GM23338 (cell line): ENCODE results near the gene GPRC5C. TPM values are rescaled to one million over a fixed set of nuclear protein-coding genes. Genes with fewer than 3 reads are reported as not detected.
A peak's percentile ranks its signal among the peaks of the same experiment; 100 is the strongest.

Source experiments
- ATAC-seq: fragments of 200-7000 bp; cut with Tn5 transposase; 3 replicates; pipeline ENCODE4 v1.9.1; 2020
- DNase-seq: peaks from one replicate; pipeline ENCODE4 v3.0.0-alpha.2; 2015; ENCODE audit warnings: low spot score
- H2AFZ ChIP-seq: fragments of 200-600 bp; sonication (generic); 2 replicates; pipeline ENCODE4 v1.8.0; 2016; ENCODE audit warnings: antibody characterized with exemption, mild to moderate bottlenecking, moderate library complexity
- H3F3A ChIP-seq: fragments of 200-600 bp; sonication (generic); replicated peaks from 2 replicates; pipeline ENCODE4 v1.8.0; 2017; ENCODE audit warnings: antibody characterized with exemption, mixed run types, low read depth
- H3K27ac ChIP-seq: fragments of 200-600 bp; sonication (generic); 2 replicates; pipeline ENCODE4 v1.6.1; 2016; ENCODE audit warnings: low read depth
- H3K27me3 ChIP-seq: fragments of 200-600 bp; sonication (generic); 2 replicates; pipeline ENCODE4 v1.8.0; 2016; ENCODE audit warnings: mild to moderate bottlenecking, mixed run types, moderate library complexity; ENCODE audit not compliant: insufficient read depth
- H3K36me3 ChIP-seq: fragments of 200-600 bp; sonication (generic); 2 replicates; pipeline ENCODE4 v1.8.0; 2016; ENCODE audit warnings: mild to moderate bottlenecking; ENCODE audit not compliant: insufficient read depth
- H3K4me1 ChIP-seq: fragments of 200-600 bp; sonication (generic); 2 replicates; pipeline ENCODE4 v1.8.0; 2016; ENCODE audit warnings: mild to moderate bottlenecking, moderate library complexity; ENCODE audit not compliant: insufficient read depth
- H3K4me2 ChIP-seq: fragments of 200-600 bp; sonication (generic); 2 replicates; pipeline ENCODE4 v1.7.1; 2017; ENCODE audit warnings: mixed run types
- H3K4me3 ChIP-seq: fragments of 200-600 bp; sonication (generic); 2 replicates; pipeline ENCODE4 v1.6.1; 2016; ENCODE audit warnings: mixed run types
- H3K79me2 ChIP-seq: fragments of 200-600 bp; sonication (generic); replicated peaks from 2 replicates; pipeline ENCODE4 v1.8.0; 2017; ENCODE audit warnings: mild to moderate bottlenecking; ENCODE audit not compliant: insufficient read depth
- H3K9me2 ChIP-seq: fragments of 200-600 bp; sonication (generic); 2 replicates; pipeline ENCODE4 v1.8.0; 2017; ENCODE audit not compliant: insufficient read depth
- H4K20me1 ChIP-seq: fragments of 200-600 bp; sonication (generic); replicated peaks from 2 replicates; pipeline ENCODE4 v1.8.0; 2017; ENCODE audit warnings: mild to moderate bottlenecking; ENCODE audit not compliant: insufficient read depth
- H3K27ac Mint-ChIP-seq: 2 replicates; pipeline ENCODE4 v1.8.0; 2020; ENCODE audit warnings: inconsistent platforms, mild to moderate bottlenecking, moderate library complexity, mixed read lengths
- H3K27me3 Mint-ChIP-seq: 3 replicates; pipeline ENCODE4 v1.8.0; 2022; ENCODE audit warnings: low read depth, mild to moderate bottlenecking, moderate library complexity, mixed read lengths, inconsistent platforms; ENCODE audit not compliant: insufficient read depth, poor library complexity
- H3K36me3 Mint-ChIP-seq: 3 replicates; pipeline ENCODE4 v1.8.0; 2021; ENCODE audit warnings: low read depth, mild to moderate bottlenecking, inconsistent platforms, moderate library complexity, mixed read lengths
- H3K4me1 Mint-ChIP-seq: 3 replicates; pipeline ENCODE4 v1.8.0; 2020; ENCODE audit warnings: mild to moderate bottlenecking, inconsistent platforms, mixed read lengths
- H3K4me3 Mint-ChIP-seq: 3 replicates; pipeline ENCODE4 v1.8.0; 2021; ENCODE audit warnings: moderate library complexity, mild to moderate bottlenecking, inconsistent platforms, mixed read lengths
- H3K9me3 Mint-ChIP-seq: 3 replicates; pipeline ENCODE4 v1.8.0; 2020; ENCODE audit warnings: moderate library complexity, mild to moderate bottlenecking, inconsistent platforms, mixed read lengths
- EZH2phosphoT487 ChIP-seq: fragments of 200-600 bp; sonication (generic); IDR thresholded peaks from one replicate; pipeline ENCODE4 v1.8.1; 2018; ENCODE audit warnings: antibody characterized with exemption; ENCODE audit not compliant: unreplicated experiment
- NANOG ChIP-seq: IDR thresholded peaks from 2 replicates; pipeline ENCODE4 v1.6.1; 2016; ENCODE audit warnings: antibody characterized with exemption, borderline replicate concordance
- STAT1 ChIP-seq: IDR thresholded peaks from one replicate; pipeline ENCODE4 v1.6.1; 2016; ENCODE audit warnings: antibody characterized with exemption; ENCODE audit not compliant: unreplicated experiment
- polyA plus RNA-seq: library from polyadenylated mRNA; unstranded; fragments of >200 nt; fragmentation: Nextera tagmentation; extraction: Ambion mirVana; gene quantifications from 2 replicates; pipeline ENCODE4 v1.2.1, GENCODE V29; 2016
- total RNA-seq: library from RNA; depleted of rRNA; stranded (reverse); fragments of >200 nt; shearing (Covaris generic); gene quantifications from 2 replicates; pipeline ENCODE4 v1.2.3, GENCODE V29; 2014
- TF ChIP-seq, protein P1 (sequence below): fragments of 250-450 bp; sonication (Bioruptor Pico); IDR thresholded peaks from 2 replicates; pipeline ENCODE4 v1.5.0; 2020; ENCODE audit warnings: mild to moderate bottlenecking, moderate library complexity
- TF ChIP-seq, protein P2 (sequence below): IDR thresholded peaks from one replicate; pipeline ENCODE4 v1.6.1; 2018; ENCODE audit warnings: antibody characterized with exemption; ENCODE audit not compliant: unreplicated experiment

Gene GPRC5C
- total and polyA plus RNA-seq, 2 experiments from 2014 or later, result 9.0 to 22.4 TPM

DNA sequence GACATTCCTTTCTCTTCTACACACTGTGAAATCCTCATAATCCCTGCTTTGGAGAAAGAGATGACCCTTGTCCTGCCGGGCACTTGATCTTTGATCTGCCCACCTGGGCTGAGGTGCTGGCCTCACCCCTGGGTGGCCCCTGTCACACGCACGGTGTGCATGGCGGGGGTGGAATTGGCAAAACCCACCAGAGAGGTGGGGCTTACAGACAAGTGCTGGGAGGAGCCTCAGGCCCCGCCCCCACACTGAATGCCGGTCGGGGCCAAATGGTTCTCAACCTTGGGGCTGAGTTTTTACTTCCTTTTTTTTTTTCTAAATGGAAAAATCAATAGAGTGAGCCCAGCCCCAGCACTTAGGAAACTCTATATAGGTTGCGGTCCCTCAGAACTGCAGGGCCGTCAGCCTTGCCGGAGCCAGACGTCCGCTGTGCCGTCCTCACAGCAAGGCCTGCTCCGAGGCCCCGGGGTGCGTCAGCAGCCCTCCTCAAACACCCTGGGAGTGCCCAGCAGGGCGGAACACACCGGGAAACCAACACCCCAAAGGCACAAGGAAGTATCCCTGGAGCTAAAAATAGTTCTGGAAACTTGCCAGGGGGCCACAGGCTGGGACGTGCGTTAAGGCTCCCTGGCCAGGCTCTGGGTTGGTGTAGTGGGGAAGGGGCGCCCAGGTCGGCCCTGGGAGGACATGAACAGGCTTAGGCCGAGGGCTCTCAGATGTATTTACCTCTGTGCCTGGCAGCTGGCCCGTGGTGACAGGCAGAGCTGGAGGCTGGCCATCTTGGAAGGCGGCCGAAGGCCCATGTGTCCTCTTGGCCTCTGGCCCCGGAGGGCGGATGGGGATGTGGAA, 11.0 kb downstream of the GPRC5C start (continued):
- TF ChIP-seq, protein P1, sequence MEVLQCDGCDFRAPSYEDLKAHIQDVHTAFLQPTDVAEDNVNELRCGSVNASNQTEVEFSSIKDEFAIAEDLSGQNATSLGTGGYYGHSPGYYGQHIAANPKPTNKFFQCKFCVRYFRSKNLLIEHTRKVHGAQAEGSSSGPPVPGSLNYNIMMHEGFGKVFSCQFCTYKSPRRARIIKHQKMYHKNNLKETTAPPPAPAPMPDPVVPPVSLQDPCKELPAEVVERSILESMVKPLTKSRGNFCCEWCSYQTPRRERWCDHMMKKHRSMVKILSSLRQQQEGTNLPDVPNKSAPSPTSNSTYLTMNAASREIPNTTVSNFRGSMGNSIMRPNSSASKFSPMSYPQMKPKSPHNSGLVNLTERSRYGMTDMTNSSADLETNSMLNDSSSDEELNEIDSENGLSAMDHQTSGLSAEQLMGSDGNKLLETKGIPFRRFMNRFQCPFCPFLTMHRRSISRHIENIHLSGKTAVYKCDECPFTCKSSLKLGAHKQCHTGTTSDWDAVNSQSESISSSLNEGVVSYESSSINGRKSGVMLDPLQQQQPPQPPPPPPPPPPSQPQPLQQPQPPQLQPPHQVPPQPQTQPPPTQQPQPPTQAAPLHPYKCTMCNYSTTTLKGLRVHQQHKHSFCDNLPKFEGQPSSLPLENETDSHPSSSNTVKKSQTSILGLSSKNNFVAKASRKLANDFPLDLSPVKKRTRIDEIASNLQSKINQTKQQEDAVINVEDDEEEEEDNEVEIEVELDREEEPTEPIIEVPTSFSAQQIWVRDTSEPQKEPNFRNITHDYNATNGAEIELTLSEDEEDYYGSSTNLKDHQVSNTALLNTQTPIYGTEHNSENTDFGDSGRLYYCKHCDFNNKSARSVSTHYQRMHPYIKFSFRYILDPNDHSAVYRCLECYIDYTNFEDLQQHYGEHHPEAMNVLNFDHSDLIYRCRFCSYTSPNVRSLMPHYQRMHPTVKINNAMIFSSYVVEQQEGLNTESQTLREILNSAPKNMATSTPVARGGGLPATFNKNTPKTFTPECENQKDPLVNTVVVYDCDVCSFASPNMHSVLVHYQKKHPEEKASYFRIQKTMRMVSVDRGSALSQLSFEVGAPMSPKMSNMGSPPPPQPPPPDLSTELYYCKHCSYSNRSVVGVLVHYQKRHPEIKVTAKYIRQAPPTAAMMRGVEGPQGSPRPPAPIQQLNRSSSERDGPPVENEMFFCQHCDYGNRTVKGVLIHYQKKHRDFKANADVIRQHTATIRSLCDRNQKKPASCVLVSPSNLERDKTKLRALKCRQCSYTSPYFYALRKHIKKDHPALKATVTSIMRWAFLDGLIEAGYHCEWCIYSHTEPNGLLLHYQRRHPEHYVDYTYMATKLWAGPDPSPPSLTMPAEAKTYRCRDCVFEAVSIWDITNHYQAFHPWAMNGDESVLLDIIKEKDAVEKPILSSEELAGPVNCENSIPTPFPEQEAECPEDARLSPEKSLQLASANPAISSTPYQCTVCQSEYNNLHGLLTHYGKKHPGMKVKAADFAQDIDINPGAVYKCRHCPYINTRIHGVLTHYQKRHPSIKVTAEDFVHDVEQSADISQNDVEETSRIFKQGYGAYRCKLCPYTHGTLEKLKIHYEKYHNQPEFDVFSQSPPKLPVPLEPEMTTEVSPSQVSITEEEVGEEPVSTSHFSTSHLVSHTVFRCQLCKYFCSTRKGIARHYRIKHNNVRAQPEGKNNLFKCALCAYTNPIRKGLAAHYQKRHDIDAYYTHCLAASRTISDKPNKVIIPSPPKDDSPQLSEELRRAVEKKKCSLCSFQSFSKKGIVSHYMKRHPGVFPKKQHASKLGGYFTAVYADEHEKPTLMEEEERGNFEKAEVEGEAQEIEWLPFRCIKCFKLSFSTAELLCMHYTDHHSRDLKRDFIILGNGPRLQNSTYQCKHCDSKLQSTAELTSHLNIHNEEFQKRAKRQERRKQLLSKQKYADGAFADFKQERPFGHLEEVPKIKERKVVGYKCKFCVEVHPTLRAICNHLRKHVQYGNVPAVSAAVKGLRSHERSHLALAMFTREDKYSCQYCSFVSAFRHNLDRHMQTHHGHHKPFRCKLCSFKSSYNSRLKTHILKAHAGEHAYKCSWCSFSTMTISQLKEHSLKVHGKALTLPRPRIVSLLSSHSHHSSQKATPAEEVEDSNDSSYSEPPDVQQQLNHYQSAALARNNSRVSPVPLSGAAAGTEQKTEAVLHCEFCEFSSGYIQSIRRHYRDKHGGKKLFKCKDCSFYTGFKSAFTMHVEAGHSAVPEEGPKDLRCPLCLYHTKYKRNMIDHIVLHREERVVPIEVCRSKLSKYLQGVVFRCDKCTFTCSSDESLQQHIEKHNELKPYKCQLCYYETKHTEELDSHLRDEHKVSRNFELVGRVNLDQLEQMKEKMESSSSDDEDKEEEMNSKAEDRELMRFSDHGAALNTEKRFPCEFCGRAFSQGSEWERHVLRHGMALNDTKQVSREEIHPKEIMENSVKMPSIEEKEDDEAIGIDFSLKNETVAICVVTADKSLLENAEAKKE (CRISPR knock-in tag), result no peak
- TF ChIP-seq NANOG, result no peak
- TF ChIP-seq EZH2phosphoT487, result no peak
- no peak for TF ChIP-seq STAT1

DNA sequence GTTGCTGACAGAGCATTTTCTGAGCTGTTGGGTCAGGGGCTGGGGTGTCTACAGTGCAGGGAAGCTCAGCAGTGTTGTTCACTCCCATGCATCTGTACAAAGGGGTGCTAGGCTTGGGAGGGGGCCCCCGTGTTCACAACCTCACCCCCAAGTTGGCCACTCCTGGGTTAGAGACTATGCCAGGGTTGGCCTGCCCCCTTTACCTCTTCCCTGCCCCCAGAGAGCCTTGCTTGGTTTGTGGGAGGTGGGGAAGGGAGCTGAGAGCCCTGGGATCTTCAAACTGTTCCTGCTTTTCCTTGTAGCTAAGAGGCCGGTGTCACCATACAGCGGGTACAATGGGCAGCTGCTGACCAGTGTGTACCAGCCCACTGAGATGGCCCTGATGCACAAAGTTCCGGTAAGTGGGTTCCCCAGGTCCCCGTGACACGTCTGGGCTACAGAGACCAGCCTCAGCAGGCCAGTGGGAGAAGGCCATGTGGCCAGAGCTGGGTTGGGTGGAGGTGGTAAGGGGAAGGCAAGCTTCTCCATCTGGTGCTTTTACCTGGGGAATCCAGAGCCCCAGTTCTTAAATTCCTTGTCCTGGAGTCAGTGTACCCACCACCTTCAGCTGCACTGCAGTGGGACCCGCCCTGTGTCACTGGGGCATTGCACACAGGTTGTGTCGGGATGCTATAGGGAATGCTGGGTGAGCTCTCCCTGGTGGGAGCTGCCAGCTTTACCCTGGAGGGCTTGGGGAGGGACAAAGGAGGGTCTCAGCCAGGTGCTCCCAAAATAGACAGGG, 11.8 kb downstream of the GPRC5C start:
- H3K4me3 ChIP-seq, result no peak overlapping the region
- no peaks in the 10 kb centered on the region for H4K20me1 ChIP-seq
- no peaks in the 10 kb centered on the region for H3F3A ChIP-seq
- DNase-seq (no peak), ATAC-seq (no peak)
- Mint-ChIP-seq H3K27me3 (peaks cover 5% of the 10 kb centered on the region), H3K4me3 (no peak overlapping the region), H3K36me3 (peaks cover 7% of the 10 kb centered on the region; the same call in 2 of the 3 replicates), H3K9me3 (no peaks in the 10 kb centered on the region), H3K27ac (no peak overlapping the region), H3K4me1 (peaks cover 21% of the 10 kb centered on the region)
- peak overlapping the region; percentile 73 for H3K4me2 ChIP-seq
- no peaks in the 10 kb centered on the region for H3K9me2 ChIP-seq
- no peaks in the 10 kb centered on the region for H3K36me3 ChIP-seq
- no peak overlapping the region for H3K27ac ChIP-seq
- H2AFZ ChIP-seq, result no peak overlapping the region
- H3K27me3 ChIP-seq, result no peaks in the 10 kb centered on the region
- no peaks in the 10 kb centered on the region for H3K79me2 ChIP-seq
- H3K4me1 ChIP-seq, result peaks cover 12% of the 10 kb centered on the region; the same call in 1 of the 2 replicates
- TF ChIP-seq, protein P2, sequence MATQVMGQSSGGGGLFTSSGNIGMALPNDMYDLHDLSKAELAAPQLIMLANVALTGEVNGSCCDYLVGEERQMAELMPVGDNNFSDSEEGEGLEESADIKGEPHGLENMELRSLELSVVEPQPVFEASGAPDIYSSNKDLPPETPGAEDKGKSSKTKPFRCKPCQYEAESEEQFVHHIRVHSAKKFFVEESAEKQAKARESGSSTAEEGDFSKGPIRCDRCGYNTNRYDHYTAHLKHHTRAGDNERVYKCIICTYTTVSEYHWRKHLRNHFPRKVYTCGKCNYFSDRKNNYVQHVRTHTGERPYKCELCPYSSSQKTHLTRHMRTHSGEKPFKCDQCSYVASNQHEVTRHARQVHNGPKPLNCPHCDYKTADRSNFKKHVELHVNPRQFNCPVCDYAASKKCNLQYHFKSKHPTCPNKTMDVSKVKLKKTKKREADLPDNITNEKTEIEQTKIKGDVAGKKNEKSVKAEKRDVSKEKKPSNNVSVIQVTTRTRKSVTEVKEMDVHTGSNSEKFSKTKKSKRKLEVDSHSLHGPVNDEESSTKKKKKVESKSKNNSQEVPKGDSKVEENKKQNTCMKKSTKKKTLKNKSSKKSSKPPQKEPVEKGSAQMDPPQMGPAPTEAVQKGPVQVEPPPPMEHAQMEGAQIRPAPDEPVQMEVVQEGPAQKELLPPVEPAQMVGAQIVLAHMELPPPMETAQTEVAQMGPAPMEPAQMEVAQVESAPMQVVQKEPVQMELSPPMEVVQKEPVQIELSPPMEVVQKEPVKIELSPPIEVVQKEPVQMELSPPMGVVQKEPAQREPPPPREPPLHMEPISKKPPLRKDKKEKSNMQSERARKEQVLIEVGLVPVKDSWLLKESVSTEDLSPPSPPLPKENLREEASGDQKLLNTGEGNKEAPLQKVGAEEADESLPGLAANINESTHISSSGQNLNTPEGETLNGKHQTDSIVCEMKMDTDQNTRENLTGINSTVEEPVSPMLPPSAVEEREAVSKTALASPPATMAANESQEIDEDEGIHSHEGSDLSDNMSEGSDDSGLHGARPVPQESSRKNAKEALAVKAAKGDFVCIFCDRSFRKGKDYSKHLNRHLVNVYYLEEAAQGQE, result no peak
